H9 (cell line): ENCODE results near the gene TMEM181. TPM values are rescaled to one million over a fixed set of nuclear protein-coding genes. Genes with fewer than 3 reads are reported as not detected.

Source experiments
- DNase-seq: peaks from one replicate; pipeline ENCODE4 v3.0.0-alpha.2; 2017
- H2AFZ ChIP-seq: one replicate; pipeline ENCODE4 v1.6.1; 2013; ENCODE audit warnings: mild to moderate bottlenecking, low read length, control low read depth, moderate library complexity
- H2AK5ac ChIP-seq: 2 replicates; pipeline ENCODE4 v1.6.1; 2013; ENCODE audit warnings: low read length, control low read depth, mixed read lengths; ENCODE audit not compliant: insufficient read length
- H2BK120ac ChIP-seq: one replicate; pipeline ENCODE4 v1.6.1; 2013; ENCODE audit warnings: low read depth, mild to moderate bottlenecking, low read length, control low read depth, inconsistent platforms; ENCODE audit not compliant: poor library complexity, severe bottlenecking
- H2BK12ac ChIP-seq: 2 replicates; pipeline ENCODE4 v1.6.1; 2013; ENCODE audit warnings: low read length, control low read depth, mixed read lengths, low read depth; ENCODE audit not compliant: insufficient read length
- H2BK15ac ChIP-seq: 2 replicates; pipeline ENCODE4 v1.6.1; 2013; ENCODE audit warnings: low read depth, low read length, control low read depth
- H2BK20ac ChIP-seq: one replicate; pipeline ENCODE4 v1.6.1; 2013; ENCODE audit warnings: low read depth, mild to moderate bottlenecking, low read length, control low read depth, inconsistent platforms; ENCODE audit not compliant: poor library complexity, severe bottlenecking
- H2BK5ac ChIP-seq: 2 replicates; pipeline ENCODE4 v1.6.1; 2013; ENCODE audit warnings: low read length, control low read depth, mixed read lengths; ENCODE audit not compliant: insufficient read length
- H3K14ac ChIP-seq: 2 replicates; pipeline ENCODE4 v1.6.1; 2013; ENCODE audit warnings: low read length, control low read depth; ENCODE audit not compliant: insufficient read depth
- H3K18ac ChIP-seq: 2 replicates; pipeline ENCODE4 v1.6.1; 2013; ENCODE audit warnings: low read depth, mild to moderate bottlenecking, mixed read lengths, low read length, control low read depth; ENCODE audit not compliant: insufficient read length
- H3K23ac ChIP-seq: 2 replicates; pipeline ENCODE4 v1.6.1; 2013; ENCODE audit warnings: low read length, control low read depth, mixed read lengths, low read depth; ENCODE audit not compliant: insufficient read length
- H3K23me2 ChIP-seq: 2 replicates; pipeline ENCODE4 v1.6.1; 2013; ENCODE audit warnings: low read depth, mild to moderate bottlenecking, mixed read lengths, low read length, control low read depth; ENCODE audit not compliant: insufficient read length, poor library complexity, severe bottlenecking
- H3K27ac ChIP-seq: 2 replicates; pipeline ENCODE4 v1.5.1; 2013; ENCODE audit warnings: low read length, control low read depth, mixed read lengths, low read depth; ENCODE audit not compliant: insufficient read length
- H3K27me3 ChIP-seq: 2 replicates; pipeline ENCODE4 v1.6.1; 2013; ENCODE audit warnings: low read length, control low read depth, inconsistent platforms; ENCODE audit not compliant: insufficient read depth
- H3K4ac ChIP-seq: 2 replicates; pipeline ENCODE4 v1.6.1; 2013; ENCODE audit warnings: low read depth, mild to moderate bottlenecking, control low read depth, inconsistent platforms, low read length, moderate library complexity
- H3K4me1 ChIP-seq: 2 replicates; pipeline ENCODE4 v1.6.1; 2013; ENCODE audit warnings: low read length, control low read depth, inconsistent platforms; ENCODE audit not compliant: insufficient read depth
- H3K4me2 ChIP-seq: 2 replicates; pipeline ENCODE4 v1.6.1; 2013; ENCODE audit warnings: low read length, control low read depth, mixed read lengths; ENCODE audit not compliant: insufficient read length, insufficient read depth
- H3K56ac ChIP-seq: 2 replicates; pipeline ENCODE4 v1.6.1; 2013; ENCODE audit warnings: low read depth, mild to moderate bottlenecking, mixed read lengths, low read length, control low read depth; ENCODE audit not compliant: insufficient read length
- H3K79me1 ChIP-seq: 2 replicates; pipeline ENCODE4 v1.6.1; 2013; ENCODE audit warnings: low read depth, mild to moderate bottlenecking, moderate library complexity, low read length, control low read depth, inconsistent platforms; ENCODE audit not compliant: insufficient read depth, poor library complexity, severe bottlenecking
- H3K79me2 ChIP-seq: 2 replicates; pipeline ENCODE4 v1.6.1; 2013; ENCODE audit warnings: low read length, control low read depth, inconsistent platforms; ENCODE audit not compliant: insufficient read depth
- H3K9ac ChIP-seq: 2 replicates; pipeline ENCODE4 v1.6.1; 2013; ENCODE audit warnings: low read length, control low read depth, mixed read lengths; ENCODE audit not compliant: insufficient read length; ENCODE audit errors: extremely low read depth
- H3K9me3 ChIP-seq: one replicate; pipeline ENCODE4 v1.6.1; 2013; ENCODE audit warnings: low read depth, low read length, inconsistent platforms; ENCODE audit not compliant: control insufficient read depth
- H3T11ph ChIP-seq: one replicate; pipeline ENCODE4 v1.6.1; 2013; ENCODE audit warnings: mild to moderate bottlenecking, low read length, control low read depth, inconsistent platforms
- H4K20me1 ChIP-seq: one replicate; pipeline ENCODE4 v1.6.1; 2013; ENCODE audit not compliant: control insufficient read depth, insufficient read length, insufficient read depth
- H4K5ac ChIP-seq: 2 replicates; pipeline ENCODE4 v1.6.1; 2013; ENCODE audit warnings: low read depth, mild to moderate bottlenecking, mixed read lengths, low read length, control low read depth; ENCODE audit not compliant: insufficient read length
- H4K8ac ChIP-seq: replicated peaks from 2 replicates; pipeline ENCODE4 v1.6.1; 2013; ENCODE audit warnings: low read length, control low read depth, mixed read lengths, low read depth; ENCODE audit not compliant: insufficient read length
- H4K91ac ChIP-seq: 2 replicates; pipeline ENCODE4 v1.6.1; 2013; ENCODE audit warnings: low read depth, mild to moderate bottlenecking, moderate library complexity, mixed read lengths, low read length, control low read depth; ENCODE audit not compliant: insufficient read length
- H3K27ac Mint-ChIP-seq, 3 experiments: 2 replicates in 2 of 3; 3 replicates in 1 of 3; pipeline ENCODE4 v1.8.0; 2020 to 2021; ENCODE audit warnings: mixed read lengths in 3 of 3, mild to moderate bottlenecking in 1 of 3, moderate library complexity in 1 of 3
- H3K27me3 Mint-ChIP-seq: 2 replicates; pipeline ENCODE4 v1.8.0; 2021; ENCODE audit warnings: low read depth, mild to moderate bottlenecking, moderate library complexity, mixed read lengths
- H3K36me3 Mint-ChIP-seq, 3 experiments: 2 replicates in 2 of 3; 3 replicates in 1 of 3; pipeline ENCODE4 v1.8.0; 2020 to 2021; ENCODE audit warnings: low read depth in 3 of 3, mixed read lengths in 3 of 3; ENCODE audit not compliant: insufficient read depth in 1 of 3
- H3K4me1 Mint-ChIP-seq, 2 experiments: 2 replicates each; pipeline ENCODE4 v1.8.0; 2020; ENCODE audit warnings: mixed read lengths in 2 of 2
- H3K4me3 Mint-ChIP-seq, 2 experiments: 2 replicates in 1 of 2; 3 replicates in 1 of 2; pipeline ENCODE4 v1.8.0; 2020 to 2021; ENCODE audit warnings: mild to moderate bottlenecking in 2 of 2, mixed read lengths in 2 of 2, moderate library complexity in 1 of 2
- H3K9me3 Mint-ChIP-seq, 2 experiments: 2 replicates in 1 of 2; 3 replicates in 1 of 2; pipeline ENCODE4 v1.8.0; 2020; ENCODE audit warnings: mild to moderate bottlenecking in 2 of 2, mixed read lengths in 2 of 2, moderate library complexity in 1 of 2
- WGBS: extraction: QIAGEN DNeasy Blood & Tissue Kit; methylation state at CpG from one replicate; pipeline ENCODE4 v1.1.7; 2013; ENCODE audit warnings: missing lambda C conversion rate, low lambda C conversion rate, mixed read lengths; ENCODE audit not compliant: insufficient read length; ENCODE audit errors: extremely low coverage; 5-methylcytosine and 5-hydroxymethylcytosine counted together
- total RNA-seq: library from RNA; stranded (reverse); gene quantifications from 2 replicates; pipeline ENCODE4 v1.2.1, GENCODE V29; 2021
- TF ChIP-seq, protein P1 (sequence below): fragments of 200-600 bp; sonication (generic); conservative IDR thresholded peaks from 3 replicates; pipeline ENCODE4 v1.8.0; 2021; ENCODE audit warnings: antibody characterized with exemption, mild to moderate bottlenecking

The TMEM181 gene
- total RNA-seq, 1 experiment from 2014 or later = 24.4 TPM

DNA sequence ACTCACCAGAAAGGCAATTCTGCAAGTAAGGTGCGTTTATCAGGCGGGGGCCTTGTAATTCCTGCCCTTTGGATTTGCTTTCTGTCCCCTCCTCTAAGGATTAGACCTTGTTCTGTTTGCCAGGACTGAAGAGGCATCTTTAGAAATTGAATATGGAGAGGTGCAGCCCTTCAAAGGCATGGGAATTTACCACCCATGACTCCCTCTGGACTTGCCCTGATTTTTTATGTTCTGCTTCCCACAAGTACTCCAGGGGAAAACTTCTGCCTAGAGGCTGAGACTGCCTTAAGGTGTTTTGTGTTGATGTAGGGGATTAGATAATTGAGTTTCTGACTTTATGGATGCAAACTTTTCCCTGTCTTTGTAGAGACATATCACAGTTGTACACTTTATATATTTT, 120.1 kb downstream of the TMEM181 start:
- Histone ChIP-seq H4K91ac (no peak overlapping the region), H3K9me3 (no peaks in the 10 kb centered on the region), H3K56ac (no peak overlapping the region), H2BK15ac (no peak overlapping the region), H2BK20ac (no peak overlapping the region), H3K4me2 (no peak overlapping the region), H3K27ac (no peak overlapping the region), H3T11ph (no peak overlapping the region), H2BK5ac (no peak overlapping the region), H3K79me1 (no peaks in the 10 kb centered on the region), H4K8ac (no peak overlapping the region), H3K9ac (no peak overlapping the region), H3K18ac (no peak overlapping the region), H3K79me2 (no peaks in the 10 kb centered on the region), H3K4me1 (no peaks in the 10 kb centered on the region), H3K23ac (no peak overlapping the region), H3K27me3 (no peaks in the 10 kb centered on the region), H2AFZ (no peak overlapping the region), H2AK5ac (no peak overlapping the region), H4K20me1 (no peaks in the 10 kb centered on the region), H3K14ac (no peak overlapping the region), H2BK12ac (no peak overlapping the region), H3K4ac (no peak overlapping the region), H4K5ac (no peak overlapping the region), H2BK120ac (no peak overlapping the region), H3K23me2 (no peaks in the 10 kb centered on the region)
- WGBS = no CpG with 5 or more reads among the region's 2 CpGs
- H3K4me3 Mint-ChIP-seq = no peak overlapping the region
- no peaks in the 10 kb centered on the region for H3K36me3 Mint-ChIP-seq
- TF ChIP-seq, protein P1, sequence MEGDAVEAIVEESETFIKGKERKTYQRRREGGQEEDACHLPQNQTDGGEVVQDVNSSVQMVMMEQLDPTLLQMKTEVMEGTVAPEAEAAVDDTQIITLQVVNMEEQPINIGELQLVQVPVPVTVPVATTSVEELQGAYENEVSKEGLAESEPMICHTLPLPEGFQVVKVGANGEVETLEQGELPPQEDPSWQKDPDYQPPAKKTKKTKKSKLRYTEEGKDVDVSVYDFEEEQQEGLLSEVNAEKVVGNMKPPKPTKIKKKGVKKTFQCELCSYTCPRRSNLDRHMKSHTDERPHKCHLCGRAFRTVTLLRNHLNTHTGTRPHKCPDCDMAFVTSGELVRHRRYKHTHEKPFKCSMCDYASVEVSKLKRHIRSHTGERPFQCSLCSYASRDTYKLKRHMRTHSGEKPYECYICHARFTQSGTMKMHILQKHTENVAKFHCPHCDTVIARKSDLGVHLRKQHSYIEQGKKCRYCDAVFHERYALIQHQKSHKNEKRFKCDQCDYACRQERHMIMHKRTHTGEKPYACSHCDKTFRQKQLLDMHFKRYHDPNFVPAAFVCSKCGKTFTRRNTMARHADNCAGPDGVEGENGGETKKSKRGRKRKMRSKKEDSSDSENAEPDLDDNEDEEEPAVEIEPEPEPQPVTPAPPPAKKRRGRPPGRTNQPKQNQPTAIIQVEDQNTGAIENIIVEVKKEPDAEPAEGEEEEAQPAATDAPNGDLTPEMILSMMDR = no peak
- no peaks in the 10 kb centered on the region for H3K27me3 Mint-ChIP-seq
- H3K9me3 Mint-ChIP-seq = no peaks in the 10 kb centered on the region
- no peak overlapping the region for H3K27ac Mint-ChIP-seq
- peaks cover 5 to 10% of the 10 kb centered on the region in 2 experiments for H3K4me1 Mint-ChIP-seq
- DNase-seq = no peak
